Panc1 (cell line): ENCODE data around the gene ZNRF4. TPM values are rescaled to one million over a fixed set of nuclear protein-coding genes. Genes with fewer than 3 reads are reported as not detected.

ENCODE experiments used
- ATAC-seq: fragments of 200-7000 bp; cut with Tn5 transposase; 2 replicates; pipeline ENCODE4 v1.9.1; 2020; ENCODE audit warnings: mild to moderate bottlenecking, moderate library complexity
- BruUV-seq: library from RNA; stranded (reverse); fragments of 400-500 nt; replicated peaks from 2 replicates; lab custom pipeline; 2021; lab: Mats Ljungman, UMichigan
- CTCF ChIA-PET: fragments of 300-600 bp; sonication (Branson Sonifier 250); formaldehyde crosslinking; loops from one replicate; lab custom pipeline; 2022; ENCODE audit warnings: antibody characterized with exemption; lab: Charles Lee
- POLR2A ChIA-PET: fragments of 300-600 bp; sonication (Branson Sonifier 250); formaldehyde crosslinking; loops from one replicate; lab custom pipeline; 2022; ENCODE audit warnings: antibody characterized with exemption; lab: Charles Lee
- DNase-seq: peaks from one replicate; pipeline ENCODE4 v3.0.0-alpha.2; 2010; ENCODE audit warnings: low read depth, low spot score
- H3K27ac ChIP-seq: 2 replicates; pipeline ENCODE4 v1.5.1; 2011; ENCODE audit warnings: mild to moderate bottlenecking, low read length, inconsistent platforms
- H3K27me3 ChIP-seq: fragments of 200-500 bp; sonication (Bioruptor generic); 2 replicates; pipeline ENCODE4 v1.6.0; 2014; ENCODE audit warnings: low read length, inconsistent platforms; ENCODE audit not compliant: control insufficient read depth, insufficient read depth
- H3K36me3 ChIP-seq: fragments of 200-500 bp; sonication (Bioruptor generic); 2 replicates; pipeline ENCODE4 v1.5.1; 2014; ENCODE audit warnings: inconsistent platforms, mild to moderate bottlenecking, low read length, moderate library complexity; ENCODE audit not compliant: control insufficient read depth, insufficient read depth
- H3K4me1 ChIP-seq: 2 replicates; pipeline ENCODE4 v1.5.1; 2011; ENCODE audit warnings: inconsistent platforms, mild to moderate bottlenecking, low read length, moderate library complexity; ENCODE audit not compliant: control insufficient read depth, insufficient read depth
- H3K4me3 ChIP-seq, 2 experiments: 2 replicates each; pipeline ENCODE4 v1.5.1; 2011 to 2012; ENCODE audit warnings: low read depth in 2 of 2, low read length in 2 of 2, mild to moderate bottlenecking in 2 of 2, inconsistent platforms in 1 of 2, moderate library complexity in 1 of 2
- H3K9me3 ChIP-seq: fragments of 200-500 bp; sonication (Bioruptor generic); 2 replicates; pipeline ENCODE4 v1.5.1; 2014; ENCODE audit warnings: low read depth, mild to moderate bottlenecking, inconsistent platforms, low read length, moderate library complexity; ENCODE audit not compliant: control insufficient read depth, insufficient read depth
- POLR2AphosphoS5 ChIP-seq: IDR thresholded peaks from 2 replicates; pipeline ENCODE4 v1.6.1; 2012; ENCODE audit warnings: mild to moderate bottlenecking, low read depth, low read length, moderate library complexity
- SIN3A ChIP-seq: IDR thresholded peaks from 2 replicates; pipeline ENCODE4 v1.6.1; 2012; ENCODE audit warnings: low read depth, mild to moderate bottlenecking, low read length, moderate library complexity, borderline replicate concordance; ENCODE audit not compliant: insufficient read depth
- TCF7L2 ChIP-seq: IDR thresholded peaks from 2 replicates; pipeline ENCODE4 v1.6.1; 2011; ENCODE audit warnings: mild to moderate bottlenecking, low read depth, low read length, inconsistent platforms
- in situ Hi-C: cut with HindIII; loops from 2 replicates; pipeline ENCODE4 v1.10.0; 2016; ENCODE audit warnings: low sequenced_read_pairs, low pct_unique_long_range_greater_than_20kb
- intact Hi-C: fragments of 100-400 bp; cut with micrococcal nuclease; formaldehyde crosslinking; loops from one replicate; pipeline ENCODE4 v1.10.0; 2022; ENCODE audit not compliant: unreplicated experiment
- total RNA-seq: library from RNA; stranded (reverse); gene quantifications from one replicate; pipeline ENCODE4 v1.2.1, GENCODE V29; 2021; ENCODE audit not compliant: unreplicated experiment
- TF ChIP-seq, protein P1 (sequence below): fragments of 450-650 bp; IDR thresholded peaks from 2 replicates; pipeline ENCODE4 v1.5.1; 2017; ENCODE audit warnings: mild to moderate bottlenecking
- TF ChIP-seq, protein P2 (sequence below), 2 experiments: IDR thresholded peaks; 2 replicates each; pipeline ENCODE4 v1.6.1; 2011 to 2012; ENCODE audit warnings: low read depth in 2 of 2, control low read depth in 1 of 2, low read length in 1 of 2, mild to moderate bottlenecking in 1 of 2, moderate library complexity in 1 of 2; ENCODE audit not compliant: insufficient read depth in 1 of 2

The ZNRF4 gene
- total RNA-seq, 1 experiment from 2014 or later: not detected

- ChIA-PET CTCF (no interaction called here), POLR2A (no interaction called here)
- no peaks in the 10 kb centered on the region for H3K36me3 ChIP-seq
- intact Hi-C loops: no loop called here
- no peak overlapping the region for H3K27ac ChIP-seq
- H3K4me3 ChIP-seq: no peak overlapping the region
- no peak for TF ChIP-seq SIN3A
- no peak for TF ChIP-seq POLR2AphosphoS5
- TF ChIP-seq, protein P1, sequence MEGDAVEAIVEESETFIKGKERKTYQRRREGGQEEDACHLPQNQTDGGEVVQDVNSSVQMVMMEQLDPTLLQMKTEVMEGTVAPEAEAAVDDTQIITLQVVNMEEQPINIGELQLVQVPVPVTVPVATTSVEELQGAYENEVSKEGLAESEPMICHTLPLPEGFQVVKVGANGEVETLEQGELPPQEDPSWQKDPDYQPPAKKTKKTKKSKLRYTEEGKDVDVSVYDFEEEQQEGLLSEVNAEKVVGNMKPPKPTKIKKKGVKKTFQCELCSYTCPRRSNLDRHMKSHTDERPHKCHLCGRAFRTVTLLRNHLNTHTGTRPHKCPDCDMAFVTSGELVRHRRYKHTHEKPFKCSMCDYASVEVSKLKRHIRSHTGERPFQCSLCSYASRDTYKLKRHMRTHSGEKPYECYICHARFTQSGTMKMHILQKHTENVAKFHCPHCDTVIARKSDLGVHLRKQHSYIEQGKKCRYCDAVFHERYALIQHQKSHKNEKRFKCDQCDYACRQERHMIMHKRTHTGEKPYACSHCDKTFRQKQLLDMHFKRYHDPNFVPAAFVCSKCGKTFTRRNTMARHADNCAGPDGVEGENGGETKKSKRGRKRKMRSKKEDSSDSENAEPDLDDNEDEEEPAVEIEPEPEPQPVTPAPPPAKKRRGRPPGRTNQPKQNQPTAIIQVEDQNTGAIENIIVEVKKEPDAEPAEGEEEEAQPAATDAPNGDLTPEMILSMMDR: no peak
- TF ChIP-seq, protein P2, sequence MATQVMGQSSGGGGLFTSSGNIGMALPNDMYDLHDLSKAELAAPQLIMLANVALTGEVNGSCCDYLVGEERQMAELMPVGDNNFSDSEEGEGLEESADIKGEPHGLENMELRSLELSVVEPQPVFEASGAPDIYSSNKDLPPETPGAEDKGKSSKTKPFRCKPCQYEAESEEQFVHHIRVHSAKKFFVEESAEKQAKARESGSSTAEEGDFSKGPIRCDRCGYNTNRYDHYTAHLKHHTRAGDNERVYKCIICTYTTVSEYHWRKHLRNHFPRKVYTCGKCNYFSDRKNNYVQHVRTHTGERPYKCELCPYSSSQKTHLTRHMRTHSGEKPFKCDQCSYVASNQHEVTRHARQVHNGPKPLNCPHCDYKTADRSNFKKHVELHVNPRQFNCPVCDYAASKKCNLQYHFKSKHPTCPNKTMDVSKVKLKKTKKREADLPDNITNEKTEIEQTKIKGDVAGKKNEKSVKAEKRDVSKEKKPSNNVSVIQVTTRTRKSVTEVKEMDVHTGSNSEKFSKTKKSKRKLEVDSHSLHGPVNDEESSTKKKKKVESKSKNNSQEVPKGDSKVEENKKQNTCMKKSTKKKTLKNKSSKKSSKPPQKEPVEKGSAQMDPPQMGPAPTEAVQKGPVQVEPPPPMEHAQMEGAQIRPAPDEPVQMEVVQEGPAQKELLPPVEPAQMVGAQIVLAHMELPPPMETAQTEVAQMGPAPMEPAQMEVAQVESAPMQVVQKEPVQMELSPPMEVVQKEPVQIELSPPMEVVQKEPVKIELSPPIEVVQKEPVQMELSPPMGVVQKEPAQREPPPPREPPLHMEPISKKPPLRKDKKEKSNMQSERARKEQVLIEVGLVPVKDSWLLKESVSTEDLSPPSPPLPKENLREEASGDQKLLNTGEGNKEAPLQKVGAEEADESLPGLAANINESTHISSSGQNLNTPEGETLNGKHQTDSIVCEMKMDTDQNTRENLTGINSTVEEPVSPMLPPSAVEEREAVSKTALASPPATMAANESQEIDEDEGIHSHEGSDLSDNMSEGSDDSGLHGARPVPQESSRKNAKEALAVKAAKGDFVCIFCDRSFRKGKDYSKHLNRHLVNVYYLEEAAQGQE (IDR thresholded peaks at IDR 0.05; ENCODE audit: insufficient read depth in 1 of 2, low read depth in 2 of 2, low read length in 1 of 2): no peak
- TF ChIP-seq TCF7L2: no peak
- BruUV-seq: no TSS peak
- no peaks in the 10 kb centered on the region for H3K9me3 ChIP-seq
- H3K4me1 ChIP-seq: no peaks in the 10 kb centered on the region
- DNase-seq: no peak
- H3K27me3 ChIP-seq: no peaks in the 10 kb centered on the region
- in situ Hi-C loops: no loop called here
- no peak for ATAC-seq
Observed at GRCh38 chr19:5472286-5472685, 17.1 kb downstream of the ZNRF4 start.

GRCh38 chr19:5473646-5474045, 18.4 kb downstream of the ZNRF4 start:
- DNase-seq: no peak
- Histone ChIP-seq H3K4me3 (no peak overlapping the region), H3K9me3 (no peaks in the 10 kb centered on the region), H3K36me3 (no peaks in the 10 kb centered on the region), H3K27ac (no peak overlapping the region), H3K4me1 (no peaks in the 10 kb centered on the region), H3K27me3 (no peaks in the 10 kb centered on the region)
- TF ChIP-seq SIN3A (no peak), TCF7L2 (no peak)
- TF ChIP-seq, protein P2 (IDR thresholded peaks at IDR 0.05; ENCODE audit: insufficient read depth in 1 of 2, low read depth in 2 of 2, low read length in 1 of 2): no peak
- TF ChIP-seq, protein P1: no peak
- no peak for ATAC-seq
- in situ Hi-C loops (no loop called here), intact Hi-C loops (no loop called here)
- BruUV-seq: no TSS peak
- ChIA-PET POLR2A (no interaction called here), CTCF (no interaction called here)
